Measurements from ENCODE around the gene METRNL.

The METRNL gene

GRCh38 chr17:83058266-83058798 is 21.1 kb upstream of the METRNL start:
- ATAC-seq (ENCODE audit: insufficient read depth, low read depth): no peak

GRCh38 chr17:83061586-83061985 is 17.8 kb upstream of the METRNL start:
- Histone ChIP-seq H3K79me2 (ENCODE audit: insufficient read depth, low read length) (no peaks in the 10 kb centered on the region), H3K4me1 (ENCODE audit: insufficient read depth, low read length) (no peaks in the 10 kb centered on the region)
- TF ChIP-seq, protein P1, sequence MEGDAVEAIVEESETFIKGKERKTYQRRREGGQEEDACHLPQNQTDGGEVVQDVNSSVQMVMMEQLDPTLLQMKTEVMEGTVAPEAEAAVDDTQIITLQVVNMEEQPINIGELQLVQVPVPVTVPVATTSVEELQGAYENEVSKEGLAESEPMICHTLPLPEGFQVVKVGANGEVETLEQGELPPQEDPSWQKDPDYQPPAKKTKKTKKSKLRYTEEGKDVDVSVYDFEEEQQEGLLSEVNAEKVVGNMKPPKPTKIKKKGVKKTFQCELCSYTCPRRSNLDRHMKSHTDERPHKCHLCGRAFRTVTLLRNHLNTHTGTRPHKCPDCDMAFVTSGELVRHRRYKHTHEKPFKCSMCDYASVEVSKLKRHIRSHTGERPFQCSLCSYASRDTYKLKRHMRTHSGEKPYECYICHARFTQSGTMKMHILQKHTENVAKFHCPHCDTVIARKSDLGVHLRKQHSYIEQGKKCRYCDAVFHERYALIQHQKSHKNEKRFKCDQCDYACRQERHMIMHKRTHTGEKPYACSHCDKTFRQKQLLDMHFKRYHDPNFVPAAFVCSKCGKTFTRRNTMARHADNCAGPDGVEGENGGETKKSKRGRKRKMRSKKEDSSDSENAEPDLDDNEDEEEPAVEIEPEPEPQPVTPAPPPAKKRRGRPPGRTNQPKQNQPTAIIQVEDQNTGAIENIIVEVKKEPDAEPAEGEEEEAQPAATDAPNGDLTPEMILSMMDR (IDR thresholded peaks at IDR 0.05; ENCODE audit: borderline replicate concordance, extremely low read depth, low read length, poor library complexity, severe bottlenecking): no peak
- no peak for TF ChIP-seq EZH2 (IDR thresholded peaks at IDR 0.05; ENCODE audit: borderline replicate concordance, low read depth, low read length, severe bottlenecking)

More at GRCh38 chr17:83058266-83058798, 21.1 kb upstream of the METRNL start:
- H3K9me3 ChIP-seq (ENCODE audit: insufficient read depth, low read length, severe bottlenecking): no peaks in the 10 kb centered on the region
- H3K9ac ChIP-seq (ENCODE audit: low read depth, low read length): no peak overlapping the region
- H3K4me1 ChIP-seq (ENCODE audit: insufficient read depth, low read length): no peaks in the 10 kb centered on the region
- no peak overlapping the region for H2AFZ ChIP-seq (ENCODE audit: low read depth, low read length)
- H3K27me3 ChIP-seq (ENCODE audit: insufficient read depth, low read length, poor library complexity): no peaks in the 10 kb centered on the region
- H4K20me1 ChIP-seq (ENCODE audit: insufficient read depth, low read length): 0 out of 2 replicates have a peak, but pooled peaks cover 3% of the 10 kb centered on the region
- no peak overlapping the region for H3K27ac ChIP-seq (ENCODE audit: low read length)
- no peak for DNase-seq
- H3K4me2 ChIP-seq (ENCODE audit: insufficient read depth, low read length): no peak overlapping the region
- H3K4me3 ChIP-seq (ENCODE audit: low read depth in 1 of 2, low read length in 2 of 2): no peak overlapping the region
- TF ChIP-seq, protein P1 (IDR thresholded peaks at IDR 0.05; ENCODE audit: borderline replicate concordance, extremely low read depth, low read length, poor library complexity, severe bottlenecking): no peak
- TF ChIP-seq EZH2 (IDR thresholded peaks at IDR 0.05; ENCODE audit: borderline replicate concordance, low read depth, low read length, severe bottlenecking): no peak
- no peaks in the 10 kb centered on the region for H3K79me2 ChIP-seq (ENCODE audit: insufficient read depth, low read length)
- H3K36me3 ChIP-seq (ENCODE audit: insufficient read depth, low read length): no peaks in the 10 kb centered on the region

GRCh38 chr17:83062011-83062817 is 17.2 kb upstream of the METRNL start:
- ATAC-seq (ENCODE audit: insufficient read depth, low read depth): no peak
- H3K27ac ChIP-seq (ENCODE audit: low read length): no peak overlapping the region
- 0 out of 2 replicates have a peak, but pooled peaks cover 3% of the 10 kb centered on the region for H4K20me1 ChIP-seq (ENCODE audit: insufficient read depth, low read length)
- no peak overlapping the region for H3K4me2 ChIP-seq (ENCODE audit: insufficient read depth, low read length)
- H3K27me3 ChIP-seq (ENCODE audit: insufficient read depth, low read length, poor library complexity): no peaks in the 10 kb centered on the region
- no peak for TF ChIP-seq EZH2 (IDR thresholded peaks at IDR 0.05; ENCODE audit: borderline replicate concordance, low read depth, low read length, severe bottlenecking)
- TF ChIP-seq, protein P1 (IDR thresholded peaks at IDR 0.05; ENCODE audit: borderline replicate concordance, extremely low read depth, low read length, poor library complexity, severe bottlenecking): no peak
- no peak overlapping the region for H3K9ac ChIP-seq (ENCODE audit: low read depth, low read length)
- no peaks in the 10 kb centered on the region for H3K4me1 ChIP-seq (ENCODE audit: insufficient read depth, low read length)
- H2AFZ ChIP-seq (ENCODE audit: low read depth, low read length): no peak overlapping the region
- no peak overlapping the region for H3K4me3 ChIP-seq (ENCODE audit: low read depth in 1 of 2, low read length in 2 of 2)
- H3K79me2 ChIP-seq (ENCODE audit: insufficient read depth, low read length): no peaks in the 10 kb centered on the region
- H3K9me3 ChIP-seq (ENCODE audit: insufficient read depth, low read length, severe bottlenecking): no peaks in the 10 kb centered on the region
- no peaks in the 10 kb centered on the region for H3K36me3 ChIP-seq (ENCODE audit: insufficient read depth, low read length)
- no peak for DNase-seq

More at GRCh38 chr17:83061586-83061985, 17.8 kb upstream of the METRNL start:
- Histone ChIP-seq H3K27me3 (ENCODE audit: insufficient read depth, low read length, poor library complexity) (no peaks in the 10 kb centered on the region), H2AFZ (ENCODE audit: low read depth, low read length) (no peak overlapping the region), H3K4me2 (ENCODE audit: insufficient read depth, low read length) (no peak overlapping the region), H3K9me3 (ENCODE audit: insufficient read depth, low read length, severe bottlenecking) (no peaks in the 10 kb centered on the region), H3K4me3 (ENCODE audit: low read depth in 1 of 2, low read length in 2 of 2) (no peak overlapping the region), H3K9ac (ENCODE audit: low read depth, low read length) (no peak overlapping the region), H3K27ac (ENCODE audit: low read length) (no peak overlapping the region), H3K36me3 (ENCODE audit: insufficient read depth, low read length) (no peaks in the 10 kb centered on the region), H4K20me1 (ENCODE audit: insufficient read depth, low read length) (0 out of 2 replicates have a peak, but pooled peaks cover 3% of the 10 kb centered on the region)
- DNase-seq (no peak), ATAC-seq (ENCODE audit: insufficient read depth, low read depth) (no peak)

Data from DND-41 (cell line).